ENCODE results near the gene GON7. TPM values are rescaled to one million over a fixed set of nuclear protein-coding genes. Genes with fewer than 3 reads are reported as not detected.

Gene GON7
- total RNA-seq, 1 experiment from 2014 or later, result 11.2 TPM

DNA sequence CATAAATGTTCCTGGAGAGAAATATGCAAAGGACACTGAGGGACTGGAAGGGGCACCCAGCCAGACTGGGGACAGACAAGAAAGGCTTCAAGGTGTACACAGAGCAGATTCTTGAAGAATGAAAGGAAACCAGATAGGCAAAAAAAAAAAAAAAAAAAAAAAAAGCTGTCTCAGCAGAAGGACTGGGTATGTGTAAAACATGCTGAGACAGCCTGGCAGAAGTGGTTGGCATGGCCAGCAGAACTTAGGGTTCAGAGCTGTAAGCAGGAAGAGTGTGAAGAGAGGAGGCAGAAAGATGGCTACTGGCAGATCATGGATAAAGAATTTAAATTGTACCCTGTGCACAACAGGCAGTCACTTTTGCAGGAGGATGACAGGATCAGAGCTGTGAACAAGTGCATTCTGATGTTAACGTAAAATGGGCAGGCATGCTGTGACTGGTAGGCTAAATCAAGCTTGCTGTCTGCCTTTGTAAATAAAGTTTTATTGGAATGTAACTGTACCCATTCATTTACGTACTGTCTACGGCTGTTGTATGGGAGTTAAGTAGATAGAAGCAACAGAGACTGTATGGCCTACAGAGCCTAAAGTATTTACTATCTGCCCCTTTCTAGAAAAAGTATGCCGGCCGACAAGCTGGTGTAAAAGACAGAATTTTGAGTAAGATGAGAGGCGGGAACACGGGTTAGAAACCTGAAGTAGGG lies 42.4 kb upstream of the GON7 start:
- ATAC-seq (no peak), DNase-seq (ENCODE audit: low read depth, low spot score) (no peak)
- intact Hi-C loops (cut with micrococcal nuclease), result no loop called here
- no peaks in the 10 kb centered on the region for H3K79me2 ChIP-seq (ENCODE audit: insufficient read depth, low read length)
- no peak overlapping the region for H3K4me3 ChIP-seq (replicated peaks in 1 of 2; ENCODE audit: low read depth in 1 of 2, low read length in 2 of 2)
- no peak for TF ChIP-seq JUND (IDR thresholded peaks at IDR 0.05)
- no peak for TF ChIP-seq ZNF274 (IDR thresholded peaks at IDR 0.05; ENCODE audit: low read depth, low read length)
- TF ChIP-seq, protein P1, sequence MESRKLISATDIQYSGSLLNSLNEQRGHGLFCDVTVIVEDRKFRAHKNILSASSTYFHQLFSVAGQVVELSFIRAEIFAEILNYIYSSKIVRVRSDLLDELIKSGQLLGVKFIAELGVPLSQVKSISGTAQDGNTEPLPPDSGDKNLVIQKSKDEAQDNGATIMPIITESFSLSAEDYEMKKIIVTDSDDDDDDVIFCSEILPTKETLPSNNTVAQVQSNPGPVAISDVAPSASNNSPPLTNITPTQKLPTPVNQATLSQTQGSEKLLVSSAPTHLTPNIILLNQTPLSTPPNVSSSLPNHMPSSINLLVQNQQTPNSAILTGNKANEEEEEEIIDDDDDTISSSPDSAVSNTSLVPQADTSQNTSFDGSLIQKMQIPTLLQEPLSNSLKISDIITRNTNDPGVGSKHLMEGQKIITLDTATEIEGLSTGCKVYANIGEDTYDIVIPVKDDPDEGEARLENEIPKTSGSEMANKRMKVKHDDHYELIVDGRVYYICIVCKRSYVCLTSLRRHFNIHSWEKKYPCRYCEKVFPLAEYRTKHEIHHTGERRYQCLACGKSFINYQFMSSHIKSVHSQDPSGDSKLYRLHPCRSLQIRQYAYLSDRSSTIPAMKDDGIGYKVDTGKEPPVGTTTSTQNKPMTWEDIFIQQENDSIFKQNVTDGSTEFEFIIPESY (IDR thresholded peaks at IDR 0.05; ENCODE audit: extremely low read depth, insufficient replicate concordance, low read length), result no peak
- no peak for TF ChIP-seq SP1 (IDR thresholded peaks at IDR 0.05; ENCODE audit: low read depth)
- TF ChIP-seq POLR2AphosphoS5 (IDR thresholded peaks at IDR 0.05; ENCODE audit: low read depth, low read length), result no peak
- no peak for TF ChIP-seq EGR1 (IDR thresholded peaks at IDR 0.05; ENCODE audit: low read depth)
- ChIA-PET CTCF (no interaction called here), RAD21 (ENCODE audit: low non-redundant PET in 1 of 2, low total read pairs in 2 of 2, uncharacterized antibody in 2 of 2, unreplicated experiment in 2 of 2) (no interaction called here), POLR2A (no interaction called here)
- no peaks in the 10 kb centered on the region for H3K4me1 ChIP-seq (ENCODE audit: control insufficient read depth in 1 of 2, insufficient read depth in 2 of 2, low read length in 2 of 2)
- no TSS peak for BruUV-seq (replicated peaks)
- no peaks in the 10 kb centered on the region for H3K9me3 ChIP-seq (ENCODE audit: control insufficient read depth in 1 of 2, insufficient read depth in 1 of 2, low read depth in 1 of 2, low read length in 2 of 2)
- no peak overlapping the region for H2AFZ ChIP-seq (ENCODE audit: low read depth, low read length, poor library complexity, severe bottlenecking)
- peaks cover 3 to 9% of the 10 kb centered on the region in 2 experiments; a peak in 3 of 4 replicates for H3K36me3 ChIP-seq (ENCODE audit: control insufficient read depth in 1 of 2, insufficient read depth in 2 of 2, low read length in 2 of 2)
- no peak overlapping the region for H3K9ac ChIP-seq (ENCODE audit: low read length)
- no peaks in the 10 kb centered on the region for H3K9me2 ChIP-seq (ENCODE audit: insufficient read depth)
- H3K27me3 ChIP-seq (ENCODE audit: insufficient read depth, low read length), result no peaks in the 10 kb centered on the region
- H3K27ac ChIP-seq (ENCODE audit: low read depth, low read length), result no peak overlapping the region
- H3K4me2 ChIP-seq (ENCODE audit: low read length), result no peak overlapping the region
- no peaks in the 10 kb centered on the region for H4K20me1 ChIP-seq (ENCODE audit: insufficient read depth)

DNA sequence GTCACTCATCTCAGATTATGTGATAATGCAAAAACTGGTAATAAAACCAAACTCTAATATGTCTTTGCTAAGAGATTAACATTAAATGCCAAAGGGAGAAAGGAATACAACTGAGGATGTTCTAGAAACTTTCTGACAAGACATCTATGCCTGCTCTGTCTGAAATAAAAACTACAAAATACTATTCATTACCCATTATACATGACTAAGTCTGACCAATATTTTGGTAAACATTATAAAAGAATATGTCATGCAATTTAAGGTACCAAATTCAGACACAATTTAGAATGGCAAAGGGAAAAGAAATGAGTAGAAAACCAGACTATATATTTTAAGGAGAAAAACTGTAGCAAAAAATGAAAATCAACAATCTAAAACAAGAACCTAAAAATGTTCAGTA lies 39.7 kb upstream of the GON7 start:
- H3K4me1 ChIP-seq (ENCODE audit: control insufficient read depth in 1 of 2, insufficient read depth in 2 of 2, low read length in 2 of 2), result peaks cover 0 to under 1% of the 10 kb centered on the region in 2 experiments; a peak in 1 of 4 replicates
- no peaks in the 10 kb centered on the region for H3K27me3 ChIP-seq (ENCODE audit: insufficient read depth, low read length)
- POLR2A ChIA-PET, result no interaction called here
- RAD21 ChIA-PET (ENCODE audit: low non-redundant PET in 1 of 2, low total read pairs in 2 of 2, uncharacterized antibody in 2 of 2, unreplicated experiment in 2 of 2), result no interaction called here
- H3K36me3 ChIP-seq (ENCODE audit: control insufficient read depth in 1 of 2, insufficient read depth in 2 of 2, low read length in 2 of 2), result peaks cover 8 to 9% of the 10 kb centered on the region in 2 experiments; a peak in 3 of 4 replicates
- BruUV-seq (replicated peaks), result no TSS peak
- no peak overlapping the region for H3K4me2 ChIP-seq (ENCODE audit: low read length)
- DNase-seq (ENCODE audit: low read depth, low spot score) (no peak), ATAC-seq (no peak)
- intact Hi-C loops (cut with micrococcal nuclease), result no loop called here
- CTCF ChIA-PET, result no interaction called here
- no peaks in the 10 kb centered on the region for H3K9me3 ChIP-seq (ENCODE audit: control insufficient read depth in 1 of 2, insufficient read depth in 1 of 2, low read depth in 1 of 2, low read length in 2 of 2)
- H3K4me3 ChIP-seq (replicated peaks in 1 of 2; ENCODE audit: low read depth in 1 of 2, low read length in 2 of 2), result no peak overlapping the region
- no peaks in the 10 kb centered on the region for H4K20me1 ChIP-seq (ENCODE audit: insufficient read depth)
- no peak overlapping the region for H2AFZ ChIP-seq (ENCODE audit: low read depth, low read length, poor library complexity, severe bottlenecking)
- H3K79me2 ChIP-seq (ENCODE audit: insufficient read depth, low read length), result no peaks in the 10 kb centered on the region
- no peak overlapping the region for H3K9ac ChIP-seq (ENCODE audit: low read length)
- H3K27ac ChIP-seq (ENCODE audit: low read depth, low read length), result no peak overlapping the region
- TF ChIP-seq RAD21 (IDR thresholded peaks at IDR 0.05; ENCODE audit: low read depth) (no peak), JUND (IDR thresholded peaks at IDR 0.05) (no peak), EZH2phosphoT487 (IDR thresholded peaks at IDR 0.05; ENCODE audit: borderline replicate concordance) (no peak)
- no peaks in the 10 kb centered on the region for H3K9me2 ChIP-seq (ENCODE audit: insufficient read depth)
